ENCODE results near the gene CGN. TPM values are rescaled to one million over a fixed set of nuclear protein-coding genes. Genes with fewer than 3 reads are reported as not detected.
A peak's percentile ranks its signal among the peaks of the same experiment; 100 is the strongest.

CGN gene
- total RNA-seq, 1 experiment from 2014 or later: 30.9 TPM

DNA sequence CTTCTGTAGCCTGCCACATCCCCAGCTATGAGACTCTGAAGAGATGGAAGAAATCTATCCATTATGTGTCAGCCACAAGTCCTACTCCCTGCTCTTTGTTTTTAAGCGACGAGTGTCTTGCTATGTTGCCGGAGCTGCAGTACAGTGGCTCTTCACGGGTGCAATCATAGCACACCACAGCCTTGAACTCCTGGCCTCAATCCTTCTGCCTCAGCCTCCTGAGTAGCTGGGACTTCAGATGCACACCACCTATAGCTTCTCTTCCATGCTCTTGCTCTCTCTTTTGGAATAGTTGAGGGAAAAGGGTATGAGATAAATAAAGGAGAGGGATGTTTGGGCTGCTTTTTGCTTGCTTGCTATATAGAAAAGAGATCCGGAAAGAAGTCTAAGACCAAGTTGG, 30.6 kb downstream of the CGN start:
- no peak overlapping the region for H3T11ph ChIP-seq (ENCODE audit: low read length)
- peaks cover 12% of the 10 kb centered on the region for H3K23me2 ChIP-seq (ENCODE audit: insufficient read length, low read depth, low read length, poor library complexity, severe bottlenecking)
- no peaks in the 10 kb centered on the region for H3K9me3 Mint-ChIP-seq
- no peak overlapping the region for H4K8ac ChIP-seq (replicated peaks; ENCODE audit: insufficient read length, low read depth, low read length)
- no peak overlapping the region for H4K91ac ChIP-seq (ENCODE audit: insufficient read length, low read depth, low read length)
- peaks cover 20 to 23% of the 10 kb centered on the region in 2 experiments for H3K4me1 Mint-ChIP-seq
- peaks cover 4% of the 10 kb centered on the region; the same call in 1 of the 2 replicates for H3K79me2 ChIP-seq (ENCODE audit: insufficient read depth, low read length)
- H3K9ac ChIP-seq (ENCODE audit: extremely low read depth, insufficient read length, low read length): no peak overlapping the region
- no peak for TF ChIP-seq CTCF (conservative IDR thresholded peaks at IDR 0.05)
- no CpG with 5 or more reads among the region's 5 CpGs for WGBS (ENCODE audit: extremely low coverage, insufficient read length, low lambda C conversion rate)
- no peaks in the 10 kb centered on the region for H4K20me1 ChIP-seq (ENCODE audit: control insufficient read depth, insufficient read depth, insufficient read length)
- H3K79me1 ChIP-seq (ENCODE audit: insufficient read depth, low read depth, low read length, poor library complexity, severe bottlenecking): peaks cover 5% of the 10 kb centered on the region
- H2AFZ ChIP-seq (ENCODE audit: low read length): no peak overlapping the region
- H3K36me3 Mint-ChIP-seq (ENCODE audit: insufficient read depth in 1 of 3, low read depth in 3 of 3): peaks cover 2 to 24% (median 21%) of the 10 kb centered on the region in 3 experiments; a peak in 5 of 7 replicates
- peaks cover 6% of the 10 kb centered on the region; the same call in 1 of the 2 replicates for H3K27me3 Mint-ChIP-seq (ENCODE audit: low read depth)
- H3K14ac ChIP-seq (ENCODE audit: insufficient read depth, low read length): no peak overlapping the region
- no peaks in the 10 kb centered on the region; the same call in 1 of the 2 replicates for H3K27me3 ChIP-seq (ENCODE audit: insufficient read depth, low read length)
- H3K4me3 Mint-ChIP-seq: peak overlapping the region; percentile 94 to 99
- H3K4me1 ChIP-seq (ENCODE audit: insufficient read depth, low read length): no peaks in the 10 kb centered on the region
- no peak overlapping the region for H2AK5ac ChIP-seq (ENCODE audit: insufficient read length, low read length)
- H2BK120ac ChIP-seq (ENCODE audit: low read depth, low read length, poor library complexity, severe bottlenecking): no peak overlapping the region
- H2BK12ac ChIP-seq (ENCODE audit: insufficient read length, low read depth, low read length): no peak overlapping the region
- H2BK20ac ChIP-seq (ENCODE audit: low read depth, low read length, poor library complexity, severe bottlenecking): no peak overlapping the region
- H3K56ac ChIP-seq (ENCODE audit: insufficient read length, low read depth, low read length): no peak overlapping the region
- no peak overlapping the region for H2BK15ac ChIP-seq (ENCODE audit: low read depth, low read length)
- no peak for DNase-seq
- no peak overlapping the region for H4K5ac ChIP-seq (ENCODE audit: insufficient read length, low read depth, low read length)
- H3K4me2 ChIP-seq (ENCODE audit: insufficient read depth, insufficient read length, low read length): peak overlapping the region; percentile 59
- no peak overlapping the region for H3K23ac ChIP-seq (ENCODE audit: insufficient read length, low read depth, low read length)
- no peak overlapping the region for H3K27ac Mint-ChIP-seq
- no peaks in the 10 kb centered on the region for H3K9me3 ChIP-seq (ENCODE audit: control insufficient read depth, low read depth, low read length)
- no peak overlapping the region for H3K18ac ChIP-seq (ENCODE audit: insufficient read length, low read depth, low read length)
- H3K27ac ChIP-seq (ENCODE audit: insufficient read length, low read depth, low read length): no peak overlapping the region
- H2BK5ac ChIP-seq (ENCODE audit: insufficient read length, low read length): no peak overlapping the region
- H3K4ac ChIP-seq (ENCODE audit: low read depth, low read length): no peak overlapping the region
